PC-9 (cell line): Measurements from ENCODE around the gene PGS1. TPM values are rescaled to one million over a fixed set of nuclear protein-coding genes. Genes with fewer than 3 reads are reported as not detected.

Experiments used
- BruUV-seq: library from RNA; stranded (reverse); fragments of 400-500 nt; replicated peaks from 2 replicates; lab custom pipeline; 2021; lab: Mats Ljungman, UMichigan
- CTCF ChIA-PET: fragments of 300-600 bp; sonication (Branson Sonifier 250); formaldehyde crosslinking; loops from one replicate; lab custom pipeline; 2022; ENCODE audit warnings: antibody characterized with exemption; lab: Charles Lee
- POLR2A ChIA-PET: fragments of 300-600 bp; sonication (Branson Sonifier 250); formaldehyde crosslinking; loops from one replicate; lab custom pipeline; 2022; ENCODE audit warnings: antibody characterized with exemption; ENCODE audit not compliant: unreplicated experiment; lab: Charles Lee
- DNase-seq, 2 experiments: peaks; one replicate each; pipeline versions ENCODE4 v3.0.0 to v3.0.0-alpha.2; 2015 to 2022; ENCODE audit warnings: mixed read lengths in 1 of 2
- H2AFZ ChIP-seq: fragments of 200-600 bp; sonication (generic); 2 replicates; pipeline ENCODE4 v1.8.1; 2017; ENCODE audit warnings: antibody characterized with exemption
- H3F3A ChIP-seq: fragments of 200-600 bp; sonication (generic); 2 replicates; pipeline ENCODE4 v1.8.1; 2017; ENCODE audit warnings: antibody characterized with exemption, mild to moderate bottlenecking, low read depth; ENCODE audit not compliant: insufficient read depth
- H3K27ac ChIP-seq: fragments of 200-600 bp; sonication (generic); 2 replicates; pipeline ENCODE4 v1.6.1; 2016; ENCODE audit warnings: mixed run types
- H3K27me3 ChIP-seq: fragments of 200-600 bp; sonication (generic); 2 replicates; pipeline ENCODE4 v1.6.1; 2016; ENCODE audit warnings: low read depth, mixed run types; ENCODE audit not compliant: insufficient read depth
- H3K36me3 ChIP-seq: fragments of 200-600 bp; sonication (generic); 2 replicates; pipeline ENCODE4 v1.6.1; 2016; ENCODE audit warnings: low read depth, mixed run types
- H3K4me1 ChIP-seq: fragments of 200-600 bp; sonication (generic); replicated peaks from 2 replicates; pipeline ENCODE4 v1.6.1; 2016; ENCODE audit warnings: mixed run types; ENCODE audit not compliant: insufficient read depth
- H3K4me2 ChIP-seq: fragments of 200-600 bp; sonication (generic); 2 replicates; pipeline ENCODE4 v1.6.1; 2017; ENCODE audit warnings: mixed run types
- H3K4me3 ChIP-seq: fragments of 200-600 bp; sonication (generic); 2 replicates; pipeline ENCODE4 v1.6.1; 2016; ENCODE audit warnings: mixed run types
- H3K79me2 ChIP-seq: fragments of 200-600 bp; sonication (generic); 2 replicates; pipeline ENCODE4 v1.6.1; 2017; ENCODE audit warnings: low read depth, mixed run types
- H3K9me2 ChIP-seq: fragments of 200-600 bp; sonication (generic); 2 replicates; pipeline ENCODE4 v1.8.1; 2017; ENCODE audit warnings: mild to moderate bottlenecking; ENCODE audit not compliant: insufficient read depth
- H3K9me3 ChIP-seq: fragments of 200-600 bp; sonication (generic); 2 replicates; pipeline ENCODE4 v1.8.1; 2016; ENCODE audit warnings: low read depth; ENCODE audit not compliant: insufficient read depth
- H4K20me1 ChIP-seq: fragments of 200-600 bp; sonication (generic); 2 replicates; pipeline ENCODE4 v1.8.1; 2017; ENCODE audit not compliant: insufficient read depth
- CTCF ChIP-seq: fragments of 200-600 bp; sonication (generic); conservative IDR thresholded peaks from 2 replicates; pipeline ENCODE4 v1.6.1; 2017; ENCODE audit warnings: mixed run types, antibody characterized with exemption, mild to moderate bottlenecking, moderate library complexity
- EZH2 ChIP-seq: fragments of 200-600 bp; sonication (generic); IDR thresholded peaks from 2 replicates; pipeline ENCODE4 v1.8.0; 2017; ENCODE audit warnings: antibody characterized with exemption, low read depth
- intact Hi-C: fragments of 100-400 bp; cut with micrococcal nuclease; formaldehyde crosslinking; loops from one replicate; pipeline ENCODE4 v1.10.0; 2022; ENCODE audit not compliant: unreplicated experiment
- total RNA-seq: library from RNA; stranded (reverse); gene quantifications from 2 replicates; pipeline ENCODE4 v1.2.3, GENCODE V29; 2021

Gene PGS1
- total RNA-seq, 1 experiment from 2014 or later = 40.2 TPM

- POLR2A ChIA-PET = interaction anchor here (0.6 to 1.0 kb wide), 2 partner anchors 15 to 44 kb away, joined by 4 to 7 read pairs; no protein-coding TSS in a partner anchor
- no peaks in the 10 kb centered on the region for H3K9me2 ChIP-seq
- DNase-seq = peak in 1 of 2 experiments; percentile 35
- H4K20me1 ChIP-seq = peaks cover 22% of the 10 kb centered on the region
- H3K27ac ChIP-seq = no peak overlapping the region
- BruUV-seq = no TSS peak
- H3F3A ChIP-seq = peaks cover 27% of the 10 kb centered on the region; the same call in 1 of the 2 replicates
- no peaks in the 10 kb centered on the region; the same call in 1 of the 2 replicates for H3K36me3 ChIP-seq
- peaks cover 40% of the 10 kb centered on the region for H3K79me2 ChIP-seq
- CTCF ChIA-PET = interaction anchor here (0.6 kb wide), 1 partner anchor 37 kb away, joined by 9 read pairs; no protein-coding TSS in a partner anchor
- no peak for TF ChIP-seq CTCF
- no peak for TF ChIP-seq EZH2
- H3K4me2 ChIP-seq = peak overlapping the region; percentile 86
- no peaks in the 10 kb centered on the region for H3K9me3 ChIP-seq
- H2AFZ ChIP-seq = no peak overlapping the region
- intact Hi-C loops = no loop called here
- H3K27me3 ChIP-seq = no peaks in the 10 kb centered on the region
- peak overlapping the region; percentile 69 for H3K4me3 ChIP-seq
- peaks cover 34% of the 10 kb centered on the region for H3K4me1 ChIP-seq
Measured at GRCh38 chr17:78357672-78358537, 20.5 kb upstream of the PGS1 start.

GRCh38 chr17:78358538-78359320 is 19.7 kb upstream of the PGS1 start:
- Histone ChIP-seq H3K4me1 (peaks cover 28% of the 10 kb centered on the region), H3K27ac (peak overlapping the region; percentile 39; the same call in 1 of the 2 replicates), H3K27me3 (no peaks in the 10 kb centered on the region), H3K9me2 (no peaks in the 10 kb centered on the region), H4K20me1 (peaks cover 22% of the 10 kb centered on the region), H3K36me3 (no peaks in the 10 kb centered on the region; the same call in 1 of the 2 replicates), H3K9me3 (no peaks in the 10 kb centered on the region), H3F3A (peaks cover 21% of the 10 kb centered on the region; the same call in 1 of the 2 replicates), H3K4me2 (peak overlapping the region; percentile 86), H2AFZ (no peak overlapping the region), H3K79me2 (peaks cover 40% of the 10 kb centered on the region), H3K4me3 (peak overlapping the region; percentile 69)
- no peak for DNase-seq
- ChIA-PET CTCF (no interaction called here), POLR2A (no interaction called here)
- TF ChIP-seq EZH2 = no peak
- TF ChIP-seq CTCF = no peak
- no TSS peak for BruUV-seq
- intact Hi-C loops = no loop called here
